Measurements from ENCODE around the gene VPS35L. TPM values are rescaled to one million over a fixed set of nuclear protein-coding genes. Genes with fewer than 3 reads are reported as not detected.

The VPS35L gene
- polyA plus RNA-seq, 1 experiment, result 83.2 TPM

GRCh38 chr16:19589771-19590302 is 34.3 kb downstream of the VPS35L start:
- CTCF ChIA-PET, result interaction anchor here (1.1 to 5.8 kb wide), 4 partner anchors 11 to 297 kb away, joined by 4 to 46 read pairs (median 8); partner anchors contain the start of gene GPRC5B
- no peak for TF ChIP-seq CTCF (IDR thresholded peaks at IDR 0.05; ENCODE audit: insufficient read depth, low read depth, low read length)
- Histone ChIP-seq H3K36me3 (ENCODE audit: control insufficient read depth, insufficient read depth, low read length) (peaks cover 4% of the 10 kb centered on the region), H3K27me3 (ENCODE audit: control insufficient read depth, insufficient read depth, low read length) (no peaks in the 10 kb centered on the region), H3K4me3 (ENCODE audit: low read depth, low read length) (no peak overlapping the region)
- POLR2A ChIA-PET, result interaction anchor here (0.6 kb wide), 1 partner anchor 26 kb away, joined by 21 read pairs; no protein-coding TSS in a partner anchor
- DNase-seq (ENCODE audit: low read depth), result peak; percentile 58

DNA sequence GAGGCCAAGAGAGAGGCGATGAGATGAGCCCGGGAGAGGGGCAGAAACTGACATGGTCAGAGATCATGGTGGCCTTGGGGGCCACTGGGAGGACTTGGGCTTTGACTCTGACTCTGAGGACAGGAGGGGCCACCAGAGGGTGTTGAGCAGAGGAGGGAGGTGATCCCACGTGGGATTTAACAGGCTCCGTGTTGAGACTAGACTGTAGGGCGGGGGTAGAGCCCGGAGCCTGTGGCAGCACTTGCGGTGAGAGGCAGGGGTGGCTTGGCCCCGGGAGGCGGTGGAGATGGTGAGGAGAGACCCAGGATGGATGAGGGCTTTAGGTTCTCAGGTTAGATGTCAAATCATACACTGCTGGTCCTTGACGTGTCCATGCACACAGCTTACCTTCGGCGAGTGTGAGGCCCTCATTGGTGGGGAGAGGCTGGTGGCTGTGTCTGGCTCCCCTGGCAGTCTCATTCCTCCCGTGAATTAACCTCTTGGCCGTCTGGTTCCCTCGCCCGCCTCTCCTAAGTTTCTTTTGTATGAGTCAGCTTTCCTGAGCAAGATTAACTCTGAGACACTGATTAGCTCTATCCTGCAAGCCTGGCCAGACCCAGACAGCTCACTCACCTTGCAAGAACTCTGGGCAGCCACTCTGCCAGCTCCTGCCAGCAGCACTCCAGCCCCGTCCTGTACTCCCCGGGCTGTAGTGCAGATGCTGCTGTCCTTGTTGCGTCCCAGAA is 39.7 kb downstream of the VPS35L start:
- no peak for TF ChIP-seq CTCF (IDR thresholded peaks at IDR 0.05; ENCODE audit: insufficient read depth, low read depth, low read length)
- H3K4me3 ChIP-seq (ENCODE audit: low read depth, low read length), result no peak overlapping the region
- POLR2A ChIA-PET, result no interaction called here
- peak; percentile 37 for DNase-seq (ENCODE audit: low read depth)
- peaks cover 6% of the 10 kb centered on the region for H3K36me3 ChIP-seq (ENCODE audit: control insufficient read depth, insufficient read depth, low read length)
- CTCF ChIA-PET, result interaction anchor here (0.9 to 13.6 kb wide), 5 partner anchors 9 to 312 kb away, joined by 4 to 178 read pairs (median 4); partner anchors contain the start of gene GPRC5B
- no peaks in the 10 kb centered on the region for H3K27me3 ChIP-seq (ENCODE audit: control insufficient read depth, insufficient read depth, low read length)

GRCh38 chr16:19598805-19599510 is 43.5 kb downstream of the VPS35L start:
- DNase-seq (ENCODE audit: low read depth), result no peak
- no peak for TF ChIP-seq CTCF (IDR thresholded peaks at IDR 0.05; ENCODE audit: insufficient read depth, low read depth, low read length)
- Histone ChIP-seq H3K4me3 (ENCODE audit: low read depth, low read length) (no peak overlapping the region), H3K27me3 (ENCODE audit: control insufficient read depth, insufficient read depth, low read length) (no peaks in the 10 kb centered on the region), H3K36me3 (ENCODE audit: control insufficient read depth, insufficient read depth, low read length) (peaks cover 9% of the 10 kb centered on the region; the same call in 1 of the 2 replicates)
- CTCF ChIA-PET, result interaction anchor here (1.0 to 13.6 kb wide), 6 partner anchors 8 to 300 kb away, joined by 3 to 178 read pairs (median 8); partner anchors contain the start of gene GPRC5B
- POLR2A ChIA-PET, result no interaction called here

GRCh38 chr16:19599968-19600716 is 44.6 kb downstream of the VPS35L start:
- no peak for DNase-seq (ENCODE audit: low read depth)
- no peak for TF ChIP-seq CTCF (IDR thresholded peaks at IDR 0.05; ENCODE audit: insufficient read depth, low read depth, low read length)
- Histone ChIP-seq H3K36me3 (ENCODE audit: control insufficient read depth, insufficient read depth, low read length) (peaks cover 9% of the 10 kb centered on the region; the same call in 1 of the 2 replicates), H3K4me3 (ENCODE audit: low read depth, low read length) (no peak overlapping the region), H3K27me3 (ENCODE audit: control insufficient read depth, insufficient read depth, low read length) (no peaks in the 10 kb centered on the region)
- ChIA-PET POLR2A (no interaction called here), CTCF (interaction anchor here (0.6 to 13.6 kb wide), 10 partner anchors 8 to 299 kb away, joined by 3 to 178 read pairs (median 5); partner anchors contain the start of genes GPRC5B and VPS35L)
